Astrocyte of the spinal cord (primary cell): ENCODE measurements around the gene ZNF138.
"Not testable (repeated sequence)": the region's sequence is repeated elsewhere in the genome, so short reads cannot be mapped to it uniquely, and the experiment has no call there.

Source experiments
- DNase-seq: peaks from one replicate; pipeline ENCODE4 v3.0.0; 2011; ENCODE audit warnings: low read depth, low spot score
- H3K4me3 ChIP-seq: 2 replicates; pipeline ENCODE4 v1.5.1; 2011; ENCODE audit warnings: low read depth, mild to moderate bottlenecking, low read length, moderate library complexity
- in situ Hi-C: cut with HindIII; loops from 2 replicates; pipeline ENCODE4 v1.10.0; 2017; ENCODE audit warnings: low sequenced_read_pairs
- TF ChIP-seq, protein P1 (sequence below): IDR thresholded peaks from 2 replicates; pipeline ENCODE4 v1.5.1; 2012; ENCODE audit warnings: low read depth, mild to moderate bottlenecking, low read length, inconsistent platforms

Gene ZNF138

DNA sequence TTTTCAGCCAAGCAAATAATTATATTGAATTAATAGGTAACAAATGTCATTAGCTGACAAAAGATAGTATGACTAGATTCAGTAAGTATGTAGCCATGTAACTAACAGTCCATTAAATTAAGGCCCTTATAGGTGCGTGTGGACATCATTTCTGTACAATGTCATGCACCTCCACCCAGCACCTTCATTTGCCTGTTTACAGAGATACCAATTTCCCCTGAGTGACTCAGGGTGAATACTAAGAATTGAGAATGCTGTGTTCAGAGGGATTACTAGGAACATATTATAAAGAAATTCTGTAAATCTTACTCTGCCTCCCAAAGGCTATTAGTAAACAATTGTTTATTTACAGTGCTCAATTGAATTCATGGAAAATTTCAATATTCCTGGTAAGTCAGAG is 60.7 kb downstream of the ZNF138 start:
- TF ChIP-seq, protein P1, sequence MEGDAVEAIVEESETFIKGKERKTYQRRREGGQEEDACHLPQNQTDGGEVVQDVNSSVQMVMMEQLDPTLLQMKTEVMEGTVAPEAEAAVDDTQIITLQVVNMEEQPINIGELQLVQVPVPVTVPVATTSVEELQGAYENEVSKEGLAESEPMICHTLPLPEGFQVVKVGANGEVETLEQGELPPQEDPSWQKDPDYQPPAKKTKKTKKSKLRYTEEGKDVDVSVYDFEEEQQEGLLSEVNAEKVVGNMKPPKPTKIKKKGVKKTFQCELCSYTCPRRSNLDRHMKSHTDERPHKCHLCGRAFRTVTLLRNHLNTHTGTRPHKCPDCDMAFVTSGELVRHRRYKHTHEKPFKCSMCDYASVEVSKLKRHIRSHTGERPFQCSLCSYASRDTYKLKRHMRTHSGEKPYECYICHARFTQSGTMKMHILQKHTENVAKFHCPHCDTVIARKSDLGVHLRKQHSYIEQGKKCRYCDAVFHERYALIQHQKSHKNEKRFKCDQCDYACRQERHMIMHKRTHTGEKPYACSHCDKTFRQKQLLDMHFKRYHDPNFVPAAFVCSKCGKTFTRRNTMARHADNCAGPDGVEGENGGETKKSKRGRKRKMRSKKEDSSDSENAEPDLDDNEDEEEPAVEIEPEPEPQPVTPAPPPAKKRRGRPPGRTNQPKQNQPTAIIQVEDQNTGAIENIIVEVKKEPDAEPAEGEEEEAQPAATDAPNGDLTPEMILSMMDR = no peak
- no peak for DNase-seq
- H3K4me3 ChIP-seq = no peak overlapping the region
- in situ Hi-C loops = no loop called here

DNA sequence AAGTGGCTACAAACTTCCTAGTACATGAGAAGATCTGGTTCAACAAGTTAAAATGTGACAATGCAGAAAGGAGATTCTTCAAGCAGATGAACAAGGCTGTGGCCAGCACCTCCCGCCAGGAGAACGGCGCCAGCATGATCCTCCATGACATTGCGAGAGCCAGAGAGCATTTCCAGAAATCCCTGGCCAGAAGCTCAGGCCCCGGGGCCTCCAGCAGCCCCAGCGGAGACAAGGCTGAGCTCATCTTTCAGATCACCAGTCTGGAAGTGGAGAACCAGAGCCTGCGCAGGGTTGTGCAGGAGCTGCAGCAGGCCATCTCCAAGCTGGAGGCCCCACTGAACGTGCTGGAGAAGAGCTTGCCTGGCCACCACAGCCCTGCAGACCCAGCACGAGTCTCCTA is 68.8 kb downstream of the ZNF138 start:
- in situ Hi-C loops = no loop called here
- DNase-seq = no peak
- H3K4me3 ChIP-seq = no peak overlapping the region
- TF ChIP-seq, protein P1 = no peak

DNA sequence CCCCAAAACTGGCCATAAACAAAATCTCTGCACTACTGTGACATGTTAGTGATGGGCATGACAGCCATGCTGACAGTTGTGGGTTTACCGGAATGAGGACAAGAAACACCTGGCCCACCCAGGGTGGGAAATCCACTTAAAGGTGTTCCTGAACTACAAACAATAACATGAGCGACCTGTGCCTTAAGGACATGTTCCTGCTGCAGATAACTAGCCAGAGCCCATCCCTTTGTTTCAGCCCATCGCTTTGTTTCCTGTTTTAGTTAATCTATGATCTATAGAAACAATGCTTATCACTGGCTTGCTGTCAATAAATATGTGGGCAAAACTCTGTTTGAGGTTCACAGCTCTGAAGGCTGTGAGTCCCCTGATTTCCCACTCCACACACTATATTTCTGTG is 69.3 kb downstream of the ZNF138 start:
- DNase-seq, in situ Hi-C loops, H3K4me3 ChIP-seq: not testable (repeated sequence)

DNA sequence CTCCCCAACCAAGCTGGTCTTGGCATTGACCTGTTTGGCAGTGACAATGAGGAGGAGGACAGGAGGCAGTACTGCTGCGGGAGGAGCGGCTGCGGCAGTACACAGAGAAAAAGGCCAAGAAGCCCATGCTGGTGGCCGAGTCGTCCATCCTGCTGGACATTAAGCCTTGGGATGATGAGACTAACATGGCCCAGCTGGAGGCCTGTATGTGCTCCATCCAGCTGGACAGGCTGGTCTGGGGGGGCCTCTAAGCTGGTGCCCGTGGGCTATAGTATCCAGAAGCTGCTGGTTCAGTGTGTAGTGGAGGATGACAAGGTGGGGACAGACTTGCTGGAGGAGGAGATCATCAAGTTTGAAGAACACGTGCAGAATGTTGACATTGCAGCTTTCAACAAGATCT is 69.7 kb downstream of the ZNF138 start:
- TF ChIP-seq, protein P1 = no peak
- in situ Hi-C loops = no loop called here
- no peak overlapping the region for H3K4me3 ChIP-seq
- no peak for DNase-seq

DNA sequence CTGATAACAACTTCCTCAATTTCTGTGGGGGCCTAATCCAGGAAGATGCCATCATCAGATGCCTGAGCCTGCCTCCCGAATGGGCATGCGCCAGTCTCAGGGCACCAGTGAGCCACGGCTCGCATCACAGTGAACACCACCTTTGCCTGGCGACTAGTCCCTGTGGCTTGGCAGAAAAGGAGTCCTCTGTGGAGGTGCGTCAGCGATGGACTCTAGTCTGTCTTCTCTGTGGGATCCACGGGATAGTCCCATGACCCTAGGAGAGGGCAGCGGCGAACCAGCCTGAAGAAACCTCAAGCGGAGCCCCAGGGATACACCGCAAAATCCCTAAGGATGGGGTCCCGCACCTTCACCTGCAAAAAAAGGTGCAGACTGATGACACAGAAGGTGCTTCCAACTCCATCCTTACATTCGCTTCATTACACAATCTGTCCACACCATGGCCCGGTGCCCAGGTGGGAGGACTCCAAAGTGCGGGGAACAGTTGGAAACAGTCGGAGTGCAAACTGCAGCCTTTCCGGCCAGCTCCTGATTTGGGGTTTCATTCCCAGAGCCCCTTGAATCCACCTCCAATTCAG is 73.7 kb downstream of the ZNF138 start:
- no peak overlapping the region for H3K4me3 ChIP-seq
- in situ Hi-C loops = no loop called here
- no peak for DNase-seq
- TF ChIP-seq, protein P1 = no peak

DNA sequence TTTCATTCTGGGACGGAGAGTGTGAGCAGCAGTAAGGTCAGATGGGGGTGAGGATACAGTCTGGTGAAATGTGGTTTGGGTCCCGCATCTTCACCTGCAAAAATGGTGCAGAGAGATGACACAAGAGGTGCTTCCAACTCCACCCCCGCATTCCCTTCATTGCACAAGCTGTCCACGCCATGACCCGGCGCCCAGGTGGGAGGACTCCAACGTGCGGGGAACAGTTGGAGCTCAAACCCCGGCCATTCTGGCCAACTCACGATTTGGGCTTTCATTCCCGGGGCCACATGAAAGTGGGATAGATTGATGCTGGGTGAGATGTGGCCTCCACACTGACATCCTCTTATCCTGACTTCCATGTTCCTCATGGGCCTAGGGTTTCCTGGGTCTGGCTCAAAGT is 74.3 kb downstream of the ZNF138 start:
- TF ChIP-seq, protein P1 = no peak
- H3K4me3 ChIP-seq = no peak overlapping the region
- in situ Hi-C loops = no loop called here
- no peak for DNase-seq

DNA sequence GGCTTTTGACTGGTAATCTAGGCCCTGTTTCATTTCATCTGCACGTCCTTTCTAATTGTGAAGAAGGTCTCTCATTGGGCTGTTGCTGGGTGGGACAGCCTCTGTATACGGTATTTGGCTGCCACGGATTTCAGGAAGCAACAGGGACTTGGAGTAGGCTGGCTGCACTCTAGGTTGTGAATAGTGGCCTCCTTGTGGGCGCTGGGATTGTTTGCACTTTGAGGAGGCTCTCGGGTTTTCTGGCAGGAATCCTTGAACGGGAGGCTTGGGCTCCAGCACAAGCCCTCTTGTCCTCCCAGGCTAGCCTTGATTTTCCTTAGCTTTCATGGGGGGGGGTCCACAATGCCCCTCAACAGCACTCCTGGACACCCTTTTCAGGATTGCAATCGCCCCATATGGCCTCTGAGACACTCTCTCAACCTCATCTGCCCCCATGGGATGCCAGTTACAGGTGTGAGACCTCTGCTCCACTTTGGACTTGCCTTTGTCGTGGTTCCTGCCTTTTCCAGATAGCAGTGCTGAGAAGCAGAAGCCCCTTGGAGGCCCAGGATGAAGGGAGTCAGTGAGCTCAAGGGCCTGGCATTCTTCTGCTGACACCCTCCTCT is 75.0 kb downstream of the ZNF138 start:
- H3K4me3 ChIP-seq = no peak overlapping the region
- in situ Hi-C loops = no loop called here
- DNase-seq = no peak
- TF ChIP-seq, protein P1 = no peak
